Psoas muscle (tissue), 8 donors: ENCODE measurements around the gene TNFAIP3. TPM values are rescaled to one million over a fixed set of nuclear protein-coding genes. Genes with fewer than 3 reads are reported as not detected.
A peak's percentile ranks its signal among the peaks of the same experiment; 100 is the strongest.

Source experiments
- ATAC-seq, 4 donors: fragments of 200-7000 bp; cut with Tn5 transposase; one replicate each; pipeline ENCODE4 v1.9.1; 2020; ENCODE audit warnings: moderate library complexity in 3 of 4, mild to moderate bottlenecking in 2 of 4
- DNase-seq, 2 donors: peaks; one replicate each; pipeline ENCODE4 v3.0.0-alpha.2; 2020
- H3K27ac ChIP-seq: fragments of 200-600 bp; one replicate; pipeline ENCODE4 v1.8.0; 2022
- H3K27me3 ChIP-seq, 3 donors: fragments of 200-600 bp in 1 of 3; one replicate each; pipeline versions ENCODE4 v1.6.1 to v1.8.0; 2013 to 2022; ENCODE audit warnings: low read length in 2 of 3, mild to moderate bottlenecking in 2 of 3, moderate library complexity in 1 of 3; ENCODE audit not compliant: insufficient read depth in 3 of 3
- H3K36me3 ChIP-seq, 2 donors: fragments of 200-600 bp in 1 of 2; one replicate each; pipeline versions ENCODE4 v1.6.1 to v1.8.0; 2013 to 2022; ENCODE audit warnings: low read depth in 1 of 2, mild to moderate bottlenecking in 1 of 2, moderate library complexity in 1 of 2; ENCODE audit not compliant: insufficient read depth in 1 of 2
- H3K4me1 ChIP-seq: fragments of 200-600 bp; one replicate; pipeline ENCODE4 v1.8.0; 2022
- H3K4me3 ChIP-seq: fragments of 200-600 bp; one replicate; pipeline ENCODE4 v1.8.0; 2022; ENCODE audit warnings: mild to moderate bottlenecking
- H3K9me3 ChIP-seq: fragments of 200-600 bp; one replicate; pipeline ENCODE4 v1.8.0; 2022
- CTCF ChIP-seq: fragments of 200-600 bp; IDR thresholded peaks from one replicate; pipeline ENCODE4 v1.8.0; 2022; ENCODE audit warnings: antibody characterized with exemption
- WGBS, 3 donors: extraction: QIAGEN DNeasy Blood & Tissue Kit; methylation state at CpG; one replicate each; pipeline versions ENCODE4 v1.1.6 to v1.1.7; 2013; 5-methylcytosine and 5-hydroxymethylcytosine counted together
- intact Hi-C, 2 donors: fragments of 100-400 bp; cut with DNase I; formaldehyde crosslinking; loops; one replicate each; pipeline versions ENCODE4 v1.11.0 to v1.14.2; 2022
- polyA plus RNA-seq, 3 donors: library from polyadenylated mRNA; stranded (reverse); fragments of 200-250 nt; gene quantifications; one replicate each; pipeline ENCODE4 v1.2.3, GENCODE V29; 2013
- total RNA-seq, 4 donors: library from RNA; stranded (reverse); fragmentation: NEBNext Ultra II Directional in 2 of 4; extraction: Animal tissue kit (Norgen Biotek cat#: 25700) in 2 of 4; gene quantifications; one replicate each; pipeline versions ENCODE4 v1.2.1 to v1.2.4, GENCODE V29; 2021 to 2023
- donor health status: healthy with polysubstance abuse.
- donor health status: DM: no; HTN: no; CAD: no; lungs with moderate emphysema.
- donor health status: Bipolar disorder and iron deficiency.
- donor health status: healthy.
- donor health status: DM: yes; HTN: yes; CAD: no.
- donor health status: DM: no; HTN: no; CAD: no.
- donor health status: DM: no; HTN: no; CAD: no.
- donor health status: DM: yes; HTN: yes; CAD: no.

TNFAIP3 gene
- total and polyA plus RNA-seq, 7 donors, result 2.0 to 12.8 (median 4.3) TPM

- no peaks in the 10 kb centered on the region for H3K9me3 ChIP-seq
- DNase-seq (no peak), ATAC-seq (peak in 1 of 4 donors; percentile 28)
- peaks cover 40% of the 10 kb centered on the region for H3K4me1 ChIP-seq
- no peaks in the 10 kb centered on the region for H3K27me3 ChIP-seq
- no peak for TF ChIP-seq CTCF
- H3K4me3 ChIP-seq, result no peak overlapping the region
- intact Hi-C loops, result loop anchor here in 1 of 2 donors (5.0 kb wide), 1 partner anchor 38 kb away; no protein-coding TSS in a partner anchor
- 86 to 93% (median 90%) methylated on average over 11 of the region's 11 CpGs for WGBS, 3 donors
- peaks cover 9 to 65% of the 10 kb centered on the region in 2 donors for H3K36me3 ChIP-seq
- H3K27ac ChIP-seq, result no peak overlapping the region
Measured at GRCh38 chr6:137874204-137875057, 7.4 kb downstream of the TNFAIP3 start.

- Histone ChIP-seq H3K36me3 (peaks cover 9 to 72% of the 10 kb centered on the region in 2 donors), H3K27me3 (no peaks in the 10 kb centered on the region), H3K4me3 (no peak overlapping the region), H3K27ac (no peak overlapping the region), H3K4me1 (peaks cover 34% of the 10 kb centered on the region), H3K9me3 (no peaks in the 10 kb centered on the region)
- intact Hi-C loops, result no loop called here
- DNase-seq (no peak), ATAC-seq (no peak)
- 78 to 85% (median 81%) methylated on average over 6 of the region's 6 CpGs for WGBS, 3 donors
- TF ChIP-seq CTCF, result no peak
Measured at GRCh38 chr6:137875058-137875520, 8.0 kb downstream of the TNFAIP3 start.

GRCh38 chr6:137875606-137876005 lies 8.5 kb downstream of the TNFAIP3 start:
- Histone ChIP-seq H3K4me3 (no peak overlapping the region), H3K27me3 (no peaks in the 10 kb centered on the region), H3K36me3 (peaks cover 9 to 77% of the 10 kb centered on the region in 2 donors), H3K4me1 (peaks cover 29% of the 10 kb centered on the region), H3K27ac (no peak overlapping the region), H3K9me3 (no peaks in the 10 kb centered on the region)
- TF ChIP-seq CTCF, result no peak
- 90 to 96% (median 94%) methylated on average over 3 of the region's 3 CpGs for WGBS, 3 donors
- intact Hi-C loops, result no loop called here
- ATAC-seq (no peak), DNase-seq (no peak)

- DNase-seq (no peak), ATAC-seq (no peak)
- no peaks in the 10 kb centered on the region for H3K9me3 ChIP-seq
- H3K36me3 ChIP-seq, result peaks cover 9 to 82% of the 10 kb centered on the region in 2 donors
- H3K4me1 ChIP-seq, result peaks cover 22% of the 10 kb centered on the region
- TF ChIP-seq CTCF, result no peak
- 97 to 98% (median 98%) methylated on average over 2 of the region's 2 CpGs for WGBS, 3 donors
- H3K4me3 ChIP-seq, result no peak overlapping the region
- intact Hi-C loops, result no loop called here
- H3K27ac ChIP-seq, result no peak overlapping the region
- H3K27me3 ChIP-seq, result no peaks in the 10 kb centered on the region
Measured at GRCh38 chr6:137876547-137876946, 9.5 kb downstream of the TNFAIP3 start.
